ENCODE measurements around the gene KRTAP4-5. TPM values are rescaled to one million over a fixed set of nuclear protein-coding genes. Genes with fewer than 3 reads are reported as not detected.

KRTAP4-5 gene
- total RNA-seq, 4 donors from 2014 or later: 0.34 to 14.9 TPM; not detected in 2

DNA sequence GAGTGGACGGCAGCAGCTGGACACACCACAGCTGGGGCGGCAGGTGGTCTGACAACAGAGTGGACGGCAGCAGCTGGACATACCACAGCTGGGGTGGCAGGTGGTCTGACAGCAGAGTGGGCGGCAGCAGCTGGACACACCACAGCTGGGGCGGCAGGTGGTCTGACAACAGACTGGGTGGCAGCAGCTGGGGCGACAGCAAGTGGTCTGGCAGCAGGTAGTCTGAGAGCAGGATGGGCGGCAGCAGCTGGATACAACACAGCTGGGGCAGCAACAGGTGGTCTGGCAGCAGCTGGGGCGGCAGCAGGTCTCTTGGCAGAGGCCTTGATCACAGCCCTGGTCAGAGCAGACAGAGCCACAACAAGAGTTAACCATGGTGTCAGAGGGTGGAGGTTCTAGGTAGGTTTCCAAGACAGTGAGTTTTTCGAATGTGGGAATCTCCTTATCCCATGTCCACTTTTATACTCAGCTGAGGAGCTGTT, 34.9 kb upstream of the KRTAP4-5 start, which contains the start of gene KRTAP4-1:
Gene KRTAP4-1 (minus strand): TSS at position 432 of the 482 bp plus-strand sequence. CDS start 57 bp downstream, at position 375.
- no peak for TF ChIP-seq POLR2A (IDR thresholded peaks at IDR 0.05)
- TF ChIP-seq, protein P1, sequence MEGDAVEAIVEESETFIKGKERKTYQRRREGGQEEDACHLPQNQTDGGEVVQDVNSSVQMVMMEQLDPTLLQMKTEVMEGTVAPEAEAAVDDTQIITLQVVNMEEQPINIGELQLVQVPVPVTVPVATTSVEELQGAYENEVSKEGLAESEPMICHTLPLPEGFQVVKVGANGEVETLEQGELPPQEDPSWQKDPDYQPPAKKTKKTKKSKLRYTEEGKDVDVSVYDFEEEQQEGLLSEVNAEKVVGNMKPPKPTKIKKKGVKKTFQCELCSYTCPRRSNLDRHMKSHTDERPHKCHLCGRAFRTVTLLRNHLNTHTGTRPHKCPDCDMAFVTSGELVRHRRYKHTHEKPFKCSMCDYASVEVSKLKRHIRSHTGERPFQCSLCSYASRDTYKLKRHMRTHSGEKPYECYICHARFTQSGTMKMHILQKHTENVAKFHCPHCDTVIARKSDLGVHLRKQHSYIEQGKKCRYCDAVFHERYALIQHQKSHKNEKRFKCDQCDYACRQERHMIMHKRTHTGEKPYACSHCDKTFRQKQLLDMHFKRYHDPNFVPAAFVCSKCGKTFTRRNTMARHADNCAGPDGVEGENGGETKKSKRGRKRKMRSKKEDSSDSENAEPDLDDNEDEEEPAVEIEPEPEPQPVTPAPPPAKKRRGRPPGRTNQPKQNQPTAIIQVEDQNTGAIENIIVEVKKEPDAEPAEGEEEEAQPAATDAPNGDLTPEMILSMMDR (IDR thresholded peaks at IDR 0.05): no peak
- H3K4me3 ChIP-seq (ENCODE audit: low read depth, poor library complexity, severe bottlenecking): no peak within 1 kb of the TSS
- WGBS, 2 donors: 69 to 75% methylated on average over 9 of the region's 9 CpGs
- DNase-seq (ENCODE audit: low spot score in 2 of 2): no peak
- intact Hi-C loops (cut with DNase I; ENCODE audit: low total_unique reads): no loop called here

DNA sequence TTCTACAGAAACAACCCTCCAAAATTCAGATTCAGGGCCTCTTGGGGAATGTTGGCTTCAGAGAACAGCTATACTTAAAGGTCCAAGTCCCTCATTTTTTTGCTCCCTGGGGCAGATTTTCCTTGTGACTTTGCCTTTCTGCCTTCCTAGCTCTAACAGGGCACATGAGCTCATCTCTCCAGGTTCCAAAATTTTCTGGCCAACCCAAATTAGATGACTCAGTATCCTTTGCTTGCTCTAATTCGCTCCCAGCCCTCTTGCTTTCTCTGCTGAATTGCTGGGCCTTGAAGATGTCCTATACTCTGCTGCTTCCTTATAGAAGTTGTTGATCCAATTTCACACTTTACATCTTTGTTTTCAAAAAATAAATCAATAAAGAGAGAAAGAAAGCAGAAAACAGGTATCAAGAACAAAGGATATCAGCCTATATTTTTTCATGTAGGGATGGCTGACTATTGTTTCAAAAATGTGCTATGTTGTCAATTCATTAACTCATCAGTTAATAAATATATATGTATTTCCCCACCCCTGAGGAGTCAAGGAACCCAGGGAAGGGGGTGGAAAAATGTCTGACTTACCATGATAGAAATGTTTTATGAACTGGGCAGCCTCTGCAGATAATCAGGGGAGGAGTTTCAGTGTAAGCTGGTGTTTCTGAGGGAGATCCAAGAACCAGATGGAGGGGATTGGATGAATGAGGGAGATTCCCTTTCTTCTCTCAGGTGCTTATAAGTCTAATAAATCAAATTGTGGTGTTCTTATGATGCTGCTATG, 29.4 kb upstream of the KRTAP4-5 start:
- H3K4me3 ChIP-seq (ENCODE audit: low read depth, poor library complexity, severe bottlenecking): no peak overlapping the region
- TF ChIP-seq, protein P1 (IDR thresholded peaks at IDR 0.05): no peak
- TF ChIP-seq POLR2A (IDR thresholded peaks at IDR 0.05): no peak
- intact Hi-C loops (cut with DNase I; ENCODE audit: low total_unique reads): no loop called here
- no peak for DNase-seq (ENCODE audit: low spot score in 2 of 2)
- WGBS, 2 donors: 43% methylated on average over 1 of the region's 1 CpG

DNA sequence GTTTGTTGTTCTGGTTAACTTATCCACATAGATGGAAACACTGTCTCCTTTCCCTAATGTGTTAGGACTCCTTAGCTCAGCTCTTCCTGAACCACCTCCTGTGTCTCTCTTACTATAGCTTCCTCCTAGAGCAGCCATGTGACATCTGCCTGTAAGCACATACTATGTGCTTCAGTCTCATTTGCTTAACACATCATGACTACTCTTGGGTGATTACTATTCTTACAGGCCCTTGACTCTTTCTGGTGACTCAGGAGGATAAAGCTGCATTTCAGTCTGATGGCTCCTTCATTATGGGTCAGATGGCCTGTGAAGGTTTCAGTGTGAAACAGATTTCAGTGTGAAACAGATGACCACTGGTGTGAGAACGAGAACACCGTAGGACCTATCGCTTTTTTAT, 28.7 kb upstream of the KRTAP4-5 start:
- intact Hi-C loops (cut with DNase I; ENCODE audit: low total_unique reads): no loop called here
- TF ChIP-seq POLR2A (IDR thresholded peaks at IDR 0.05): no peak
- TF ChIP-seq, protein P1 (IDR thresholded peaks at IDR 0.05): no peak
- H3K4me3 ChIP-seq (ENCODE audit: low read depth, poor library complexity, severe bottlenecking): no peak overlapping the region
- whole genome bisulfite sequencing, 2 donors: 89 to 93% methylated on average over 3 of the region's 3 CpGs
- DNase-seq (ENCODE audit: low spot score in 2 of 2): no peak

DNA sequence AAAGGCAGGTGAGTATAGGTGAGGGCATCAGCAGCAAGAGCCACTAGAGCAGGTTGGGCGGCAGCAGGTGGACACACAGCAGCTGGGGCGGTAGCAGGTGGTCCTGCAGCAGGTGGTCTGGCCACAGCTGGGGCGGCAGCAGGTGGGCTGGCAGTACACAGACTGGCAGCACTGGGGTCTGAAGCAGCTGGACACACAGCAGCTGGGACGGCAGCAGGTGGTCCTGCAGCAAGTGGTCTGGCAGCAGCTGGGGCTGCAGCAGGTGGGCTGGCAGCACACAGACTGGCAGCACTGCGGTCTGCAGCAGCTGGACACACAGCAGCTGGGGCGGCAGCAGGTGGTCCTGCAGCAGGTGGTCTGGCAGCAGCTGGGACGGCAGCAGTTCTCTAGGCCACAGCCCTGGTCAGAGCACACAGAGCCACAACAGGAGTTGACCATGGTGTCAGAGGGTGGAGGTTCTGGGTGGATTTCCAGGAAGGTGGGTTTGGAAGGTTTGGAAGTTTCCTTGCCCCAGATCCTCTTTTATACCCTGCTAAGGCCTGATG, 28.2 kb upstream of the KRTAP4-5 start, which contains the start of gene KRTAP4-2:
Gene KRTAP4-2 (minus strand): TSS at position 495 of the 545 bp plus-strand sequence. CDS start 57 bp downstream, at position 438.
- no peak within 1 kb of the TSS for H3K4me3 ChIP-seq (ENCODE audit: low read depth, poor library complexity, severe bottlenecking)
- TF ChIP-seq POLR2A (IDR thresholded peaks at IDR 0.05): no peak
- 91 to 94% methylated on average over 6 to 7 of the region's 7 CpGs for WGBS, 2 donors
- DNase-seq (ENCODE audit: low spot score in 2 of 2): no peak
- intact Hi-C loops (cut with DNase I; ENCODE audit: low total_unique reads): no loop called here

DNA sequence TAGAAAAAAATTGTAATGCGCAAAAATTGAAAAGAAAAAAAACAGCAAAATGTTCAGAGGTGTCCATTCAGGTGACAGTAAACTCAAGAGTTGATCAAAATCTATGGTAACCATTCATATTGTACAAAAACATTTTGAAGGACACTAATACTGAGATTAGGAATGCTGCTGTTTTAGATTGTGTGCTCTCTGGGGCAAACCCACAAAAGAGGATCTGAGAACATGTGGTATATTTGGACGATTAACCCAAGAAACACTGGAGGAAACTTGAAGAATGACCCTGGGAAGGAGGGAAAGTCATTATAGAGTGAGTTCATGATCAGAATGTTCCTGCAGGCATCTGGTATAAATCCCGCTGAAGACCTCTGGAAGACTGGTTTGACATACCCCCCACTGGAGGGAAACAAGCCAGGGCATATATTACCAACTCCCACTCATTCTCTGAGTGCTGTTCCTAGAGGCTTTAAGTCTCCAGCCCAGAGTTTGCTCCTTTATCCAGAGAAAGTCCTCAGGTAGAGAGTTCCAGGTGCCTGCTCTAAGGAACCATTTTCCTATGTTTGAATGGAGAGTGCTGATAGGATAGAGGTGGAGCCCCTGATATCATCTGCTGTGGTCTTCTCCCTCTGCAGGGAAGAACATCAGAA, 27.2 kb upstream of the KRTAP4-5 start:
- WGBS, 2 donors: 60 to 74% methylated on average over 3 of the region's 3 CpGs
- TF ChIP-seq POLR2A (IDR thresholded peaks at IDR 0.05): no peak
- TF ChIP-seq, protein P1 (IDR thresholded peaks at IDR 0.05): no peak
- DNase-seq (ENCODE audit: low spot score in 2 of 2): no peak
- H3K4me3 ChIP-seq (ENCODE audit: low read depth, poor library complexity, severe bottlenecking): no peak overlapping the region
- intact Hi-C loops (cut with DNase I; ENCODE audit: low total_unique reads): no loop called here

DNA sequence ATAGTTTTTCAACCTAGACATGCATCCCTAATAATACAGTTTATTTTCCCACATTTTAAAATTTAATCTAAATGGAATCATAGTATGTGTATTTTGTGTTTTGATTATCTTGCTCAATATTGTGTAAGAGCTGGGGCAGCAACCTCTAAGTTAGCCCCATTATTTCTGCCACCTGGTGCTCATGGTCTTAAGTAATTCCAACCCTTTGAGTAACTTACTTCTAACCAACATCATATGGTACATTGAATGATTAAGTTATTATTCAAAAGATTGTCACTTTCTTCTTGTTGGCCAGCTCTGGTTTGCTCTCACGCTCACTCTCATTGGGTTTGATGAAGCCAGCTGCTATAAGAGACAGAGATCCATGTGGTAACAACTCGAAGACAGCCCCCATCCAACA, 22.3 kb upstream of the KRTAP4-5 start:
- 72 to 78% methylated on average over 2 of the region's 2 CpGs for WGBS, 2 donors
- TF ChIP-seq POLR2A (IDR thresholded peaks at IDR 0.05): no peak
- TF ChIP-seq, protein P1 (IDR thresholded peaks at IDR 0.05): no peak
- H3K4me3 ChIP-seq (ENCODE audit: low read depth, poor library complexity, severe bottlenecking): no peak overlapping the region
- no peak for DNase-seq (ENCODE audit: low spot score in 2 of 2)
- intact Hi-C loops (cut with DNase I; ENCODE audit: low total_unique reads): no loop called here

Measured in lower leg skin (tissue), 4 donors.